HEK293 (cell line): ENCODE data around the gene MFSD2A.

Source experiments
- FEZF1 ChIP-seq: fragments of 450-650 bp; formaldehyde crosslinking; IDR thresholded peaks from 2 replicates; pipeline ENCODE4 v1.5.1; 2016; ENCODE audit warnings: missing biosample characterization, missing genetic modification characterization
- GFI1B ChIP-seq: fragments of 450-650 bp; formaldehyde crosslinking; IDR thresholded peaks from 2 replicates; pipeline ENCODE4 v1.5.1; 2016; ENCODE audit warnings: missing biosample characterization, missing genetic modification characterization
- GLIS1 ChIP-seq: fragments of 450-650 bp; formaldehyde crosslinking; IDR thresholded peaks from 2 replicates; pipeline ENCODE4 v1.5.1; 2016; ENCODE audit warnings: missing biosample characterization, missing genetic modification characterization
- KLF1 ChIP-seq: fragments of 450-650 bp; formaldehyde crosslinking; IDR thresholded peaks from 2 replicates; pipeline ENCODE4 v1.5.1; 2016; ENCODE audit warnings: missing biosample characterization, missing genetic modification characterization
- KLF8 ChIP-seq: fragments of 450-650 bp; formaldehyde crosslinking; IDR thresholded peaks from 2 replicates; pipeline ENCODE4 v1.5.1; 2016; ENCODE audit warnings: missing biosample characterization, missing genetic modification characterization
- SP2 ChIP-seq: fragments of 450-650 bp; formaldehyde crosslinking; IDR thresholded peaks from 2 replicates; pipeline ENCODE4 v1.5.1; 2016; ENCODE audit warnings: missing biosample characterization, missing genetic modification characterization
- ZFP3 ChIP-seq: fragments of 450-650 bp; formaldehyde crosslinking; IDR thresholded peaks from 2 replicates; pipeline ENCODE4 v1.5.1; 2016; ENCODE audit warnings: low read depth, missing biosample characterization, missing genetic modification characterization
- ZNF112 ChIP-seq: fragments of 450-650 bp; formaldehyde crosslinking; IDR thresholded peaks from 2 replicates; pipeline ENCODE4 v1.5.0; 2017; ENCODE audit warnings: missing biosample characterization, missing genetic modification characterization
- ZNF114 ChIP-seq: fragments of 450-650 bp; formaldehyde crosslinking; IDR thresholded peaks from 2 replicates; pipeline ENCODE4 v1.5.0; 2017; ENCODE audit warnings: missing biosample characterization, missing genetic modification characterization
- ZNF133 ChIP-seq: fragments of 450-650 bp; formaldehyde crosslinking; IDR thresholded peaks from 2 replicates; pipeline ENCODE4 v1.5.1; 2016; ENCODE audit warnings: missing biosample characterization, missing genetic modification characterization
- ZNF211 ChIP-seq: fragments of 450-650 bp; formaldehyde crosslinking; IDR thresholded peaks from 2 replicates; pipeline ENCODE4 v1.5.1; 2016; ENCODE audit warnings: low read depth, missing biosample characterization, missing genetic modification characterization
- ZNF248 ChIP-seq: fragments of 450-650 bp; formaldehyde crosslinking; IDR thresholded peaks from 2 replicates; pipeline ENCODE4 v1.5.1; 2017; ENCODE audit warnings: missing biosample characterization, missing genetic modification characterization
- ZNF341 ChIP-seq: fragments of 450-650 bp; formaldehyde crosslinking; IDR thresholded peaks from 2 replicates; pipeline ENCODE4; 2016; ENCODE audit warnings: low read depth, missing biosample characterization, missing genetic modification characterization
- ZNF423 ChIP-seq: fragments of 450-650 bp; formaldehyde crosslinking; IDR thresholded peaks from 2 replicates; pipeline ENCODE4 v1.5.1; 2016; ENCODE audit warnings: missing biosample characterization, missing genetic modification characterization
- ZNF510 ChIP-seq: fragments of 450-650 bp; formaldehyde crosslinking; IDR thresholded peaks from 2 replicates; pipeline ENCODE4 v1.5.1; 2018; ENCODE audit warnings: mild to moderate bottlenecking, missing genetic modification characterization, missing biosample characterization; ENCODE audit not compliant: insufficient replicate concordance
- ZNF521 ChIP-seq: fragments of 450-650 bp; formaldehyde crosslinking; IDR thresholded peaks from 2 replicates; pipeline ENCODE4 v1.5.1; 2017; ENCODE audit warnings: missing biosample characterization, mild to moderate bottlenecking, missing genetic modification characterization
- ZNF558 ChIP-seq: fragments of 450-650 bp; formaldehyde crosslinking; IDR thresholded peaks from 2 replicates; pipeline ENCODE4 v1.5.1; 2016; ENCODE audit warnings: missing biosample characterization, missing genetic modification characterization
- ZNF561 ChIP-seq: fragments of 450-650 bp; IDR thresholded peaks from 2 replicates; pipeline ENCODE4 v1.5.1; 2018; ENCODE audit warnings: missing biosample characterization, missing genetic modification characterization, borderline replicate concordance
- ZNF585B ChIP-seq: fragments of 450-650 bp; formaldehyde crosslinking; IDR thresholded peaks from 2 replicates; pipeline ENCODE4 v1.5.1; 2016; ENCODE audit warnings: missing biosample characterization, missing genetic modification characterization
- ZNF670 ChIP-seq: fragments of 450-650 bp; formaldehyde crosslinking; IDR thresholded peaks from 2 replicates; pipeline ENCODE4 v1.5.1; 2016; ENCODE audit warnings: missing biosample characterization, missing genetic modification characterization, low read depth
- ZNF677 ChIP-seq: fragments of 450-650 bp; IDR thresholded peaks from 2 replicates; pipeline ENCODE4 v1.5.0; 2018; ENCODE audit warnings: missing biosample characterization, mild to moderate bottlenecking, missing genetic modification characterization, moderate library complexity
- ZNF701 ChIP-seq: fragments of 450-650 bp; formaldehyde crosslinking; IDR thresholded peaks from 2 replicates; pipeline ENCODE4 v1.5.1; 2016; ENCODE audit warnings: missing biosample characterization, missing genetic modification characterization
- ZNF791 ChIP-seq: fragments of 450-650 bp; formaldehyde crosslinking; IDR thresholded peaks from 2 replicates; pipeline ENCODE4 v1.5.1; 2016; ENCODE audit warnings: missing biosample characterization, missing genetic modification characterization
- ZSCAN30 ChIP-seq: fragments of 450-650 bp; IDR thresholded peaks from 2 replicates; pipeline ENCODE4 v1.5.1; 2018; ENCODE audit warnings: missing biosample characterization, mild to moderate bottlenecking, missing genetic modification characterization, moderate library complexity
- ZXDB ChIP-seq: fragments of 450-650 bp; formaldehyde crosslinking; IDR thresholded peaks from 2 replicates; pipeline ENCODE4 v1.5.1; 2016; ENCODE audit warnings: missing biosample characterization, missing genetic modification characterization
- TF ChIP-seq, protein P1 (sequence below): fragments of 450-650 bp; formaldehyde crosslinking; conservative IDR thresholded peaks from 2 replicates; pipeline ENCODE4 v1.5.1; 2016; ENCODE audit warnings: low read depth, missing biosample characterization, missing genetic modification characterization
- TF ChIP-seq, protein P2 (sequence below): IDR thresholded peaks from 2 replicates; pipeline ENCODE4 v1.6.1; 2011; ENCODE audit warnings: mild to moderate bottlenecking, low read depth, low read length, borderline replicate concordance
- TF ChIP-seq, protein P3 (sequence below): fragments of 450-650 bp; formaldehyde crosslinking; IDR thresholded peaks from 2 replicates; pipeline ENCODE4 v1.5.1; 2017; ENCODE audit warnings: missing biosample characterization, mild to moderate bottlenecking, missing genetic modification characterization, moderate library complexity
- TF ChIP-seq, protein P4 (sequence below): fragments of 450-650 bp; formaldehyde crosslinking; IDR thresholded peaks from 2 replicates; pipeline ENCODE4 v1.5.1; 2016; ENCODE audit warnings: missing biosample characterization, missing genetic modification characterization, borderline replicate concordance
- TF ChIP-seq, protein P5 (sequence below): fragments of 450-650 bp; formaldehyde crosslinking; IDR thresholded peaks from 2 replicates; pipeline ENCODE4 v1.5.0; 2017; ENCODE audit warnings: missing biosample characterization, missing genetic modification characterization, borderline replicate concordance

MFSD2A gene

DNA sequence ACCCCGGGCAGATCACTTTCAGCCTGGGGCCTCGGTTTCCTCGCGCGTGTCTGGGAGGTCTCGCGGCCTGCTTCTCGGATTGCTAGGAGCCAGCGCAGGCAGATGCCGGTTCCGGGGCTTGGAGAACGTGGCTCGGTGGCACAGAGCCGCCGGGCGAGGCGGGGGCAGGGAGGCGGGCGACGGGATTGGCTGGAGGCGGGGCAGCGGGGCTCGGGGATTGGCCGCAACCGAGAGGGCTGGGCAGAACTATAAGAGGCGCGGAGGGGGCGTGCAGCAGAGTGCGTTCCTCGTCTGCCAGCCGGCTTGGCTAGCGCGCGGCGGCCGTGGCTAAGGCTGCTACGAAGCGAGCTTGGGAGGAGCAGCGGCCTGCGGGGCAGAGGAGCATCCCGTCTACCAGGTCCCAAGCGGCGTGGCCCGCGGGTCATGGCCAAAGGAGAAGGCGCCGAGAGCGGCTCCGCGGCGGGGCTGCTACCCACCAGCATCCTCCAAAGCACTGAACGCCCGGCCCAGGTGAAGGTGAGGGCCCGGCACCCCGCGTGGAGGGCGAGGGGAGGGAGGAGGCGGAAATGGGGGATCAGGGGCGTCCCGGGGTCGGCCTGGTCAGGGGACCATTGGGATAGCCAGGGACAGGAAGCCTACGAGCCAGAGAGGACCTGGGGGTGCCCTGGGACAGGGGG is at the start of gene MFSD2A (continued):
- TF ChIP-seq ZNF510 (tag by site-specific recombination), result no peak
- TF ChIP-seq, protein P1, sequence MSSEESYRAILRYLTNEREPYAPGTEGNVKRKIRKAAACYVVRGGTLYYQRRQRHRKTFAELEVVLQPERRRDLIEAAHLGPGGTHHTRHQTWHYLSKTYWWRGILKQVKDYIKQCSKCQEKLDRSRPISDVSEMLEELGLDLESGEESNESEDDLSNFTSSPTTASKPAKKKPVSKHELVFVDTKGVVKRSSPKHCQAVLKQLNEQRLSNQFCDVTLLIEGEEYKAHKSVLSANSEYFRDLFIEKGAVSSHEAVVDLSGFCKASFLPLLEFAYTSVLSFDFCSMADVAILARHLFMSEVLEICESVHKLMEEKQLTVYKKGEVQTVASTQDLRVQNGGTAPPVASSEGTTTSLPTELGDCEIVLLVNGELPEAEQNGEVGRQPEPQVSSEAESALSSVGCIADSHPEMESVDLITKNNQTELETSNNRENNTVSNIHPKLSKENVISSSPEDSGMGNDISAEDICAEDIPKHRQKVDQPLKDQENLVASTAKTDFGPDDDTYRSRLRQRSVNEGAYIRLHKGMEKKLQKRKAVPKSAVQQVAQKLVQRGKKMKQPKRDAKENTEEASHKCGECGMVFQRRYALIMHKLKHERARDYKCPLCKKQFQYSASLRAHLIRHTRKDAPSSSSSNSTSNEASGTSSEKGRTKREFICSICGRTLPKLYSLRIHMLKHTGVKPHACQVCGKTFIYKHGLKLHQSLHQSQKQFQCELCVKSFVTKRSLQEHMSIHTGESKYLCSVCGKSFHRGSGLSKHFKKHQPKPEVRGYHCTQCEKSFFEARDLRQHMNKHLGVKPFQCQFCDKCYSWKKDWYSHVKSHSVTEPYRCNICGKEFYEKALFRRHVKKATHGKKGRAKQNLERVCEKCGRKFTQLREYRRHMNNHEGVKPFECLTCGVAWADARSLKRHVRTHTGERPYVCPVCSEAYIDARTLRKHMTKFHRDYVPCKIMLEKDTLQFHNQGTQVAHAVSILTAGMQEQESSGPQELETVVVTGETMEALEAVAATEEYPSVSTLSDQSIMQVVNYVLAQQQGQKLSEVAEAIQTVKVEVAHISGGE (tag by site-specific recombination), result peak; percentile 32
- TF ChIP-seq ZNF521, result no peak
- TF ChIP-seq, protein P2, sequence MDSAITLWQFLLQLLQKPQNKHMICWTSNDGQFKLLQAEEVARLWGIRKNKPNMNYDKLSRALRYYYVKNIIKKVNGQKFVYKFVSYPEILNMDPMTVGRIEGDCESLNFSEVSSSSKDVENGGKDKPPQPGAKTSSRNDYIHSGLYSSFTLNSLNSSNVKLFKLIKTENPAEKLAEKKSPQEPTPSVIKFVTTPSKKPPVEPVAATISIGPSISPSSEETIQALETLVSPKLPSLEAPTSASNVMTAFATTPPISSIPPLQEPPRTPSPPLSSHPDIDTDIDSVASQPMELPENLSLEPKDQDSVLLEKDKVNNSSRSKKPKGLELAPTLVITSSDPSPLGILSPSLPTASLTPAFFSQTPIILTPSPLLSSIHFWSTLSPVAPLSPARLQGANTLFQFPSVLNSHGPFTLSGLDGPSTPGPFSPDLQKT, result no peak
- TF ChIP-seq ZNF585B, result no peak
- no peak for TF ChIP-seq ZNF211
- TF ChIP-seq SP2 (tag by site-specific recombination), result peak; percentile 95
- peak; percentile 74 for TF ChIP-seq ZNF341
- TF ChIP-seq ZNF112 (tag by site-specific recombination), result no peak
- no peak for TF ChIP-seq ZNF677 (tag by site-specific recombination)
- no peak for TF ChIP-seq ZNF133 (tag by site-specific recombination)
- no peak for TF ChIP-seq ZNF701 (tag by site-specific recombination)
- TF ChIP-seq, protein P3, sequence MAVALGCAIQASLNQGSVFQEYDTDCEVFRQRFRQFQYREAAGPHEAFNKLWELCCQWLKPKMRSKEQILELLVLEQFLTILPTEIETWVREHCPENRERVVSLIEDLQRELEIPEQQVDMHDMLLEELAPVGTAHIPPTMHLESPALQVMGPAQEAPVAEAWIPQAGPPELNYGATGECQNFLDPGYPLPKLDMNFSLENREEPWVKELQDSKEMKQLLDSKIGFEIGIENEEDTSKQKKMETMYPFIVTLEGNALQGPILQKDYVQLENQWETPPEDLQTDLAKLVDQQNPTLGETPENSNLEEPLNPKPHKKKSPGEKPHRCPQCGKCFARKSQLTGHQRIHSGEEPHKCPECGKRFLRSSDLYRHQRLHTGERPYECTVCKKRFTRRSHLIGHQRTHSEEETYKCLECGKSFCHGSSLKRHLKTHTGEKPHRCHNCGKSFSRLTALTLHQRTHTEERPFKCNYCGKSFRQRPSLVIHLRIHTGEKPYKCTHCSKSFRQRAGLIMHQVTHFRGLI (tag by site-specific recombination), result no peak
- no peak for TF ChIP-seq ZNF791 (tag by site-specific recombination)
- TF ChIP-seq, protein P4, sequence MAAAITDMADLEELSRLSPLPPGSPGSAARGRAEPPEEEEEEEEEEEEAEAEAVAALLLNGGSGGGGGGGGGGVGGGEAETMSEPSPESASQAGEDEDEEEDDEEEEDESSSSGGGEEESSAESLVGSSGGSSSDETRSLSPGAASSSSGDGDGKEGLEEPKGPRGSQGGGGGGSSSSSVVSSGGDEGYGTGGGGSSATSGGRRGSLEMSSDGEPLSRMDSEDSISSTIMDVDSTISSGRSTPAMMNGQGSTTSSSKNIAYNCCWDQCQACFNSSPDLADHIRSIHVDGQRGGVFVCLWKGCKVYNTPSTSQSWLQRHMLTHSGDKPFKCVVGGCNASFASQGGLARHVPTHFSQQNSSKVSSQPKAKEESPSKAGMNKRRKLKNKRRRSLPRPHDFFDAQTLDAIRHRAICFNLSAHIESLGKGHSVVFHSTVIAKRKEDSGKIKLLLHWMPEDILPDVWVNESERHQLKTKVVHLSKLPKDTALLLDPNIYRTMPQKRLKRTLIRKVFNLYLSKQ (tag by site-specific recombination), result no peak
- no peak for TF ChIP-seq ZNF670
- no peak for TF ChIP-seq ZNF248 (tag by site-specific recombination)
- peak; percentile 66; the same call in 1 of the 2 replicates for TF ChIP-seq KLF8 (tag by site-specific recombination)
- TF ChIP-seq ZNF423, result no peak
- peak; percentile 35; the same call in 1 of the 2 replicates for TF ChIP-seq GLIS1 (tag by site-specific recombination)
- TF ChIP-seq ZNF561, result no peak
- TF ChIP-seq ZXDB (tag by site-specific recombination), result peak; percentile 67; the same call in 1 of the 2 replicates
- no peak for TF ChIP-seq FEZF1 (tag by site-specific recombination)
- no peak for TF ChIP-seq ZNF558 (tag by site-specific recombination)
- 0 out of 2 replicates have a peak, but pooled peaks have one; percentile 34 for TF ChIP-seq KLF1
- no peak for TF ChIP-seq GFI1B (tag by site-specific recombination)
- TF ChIP-seq, protein P5, sequence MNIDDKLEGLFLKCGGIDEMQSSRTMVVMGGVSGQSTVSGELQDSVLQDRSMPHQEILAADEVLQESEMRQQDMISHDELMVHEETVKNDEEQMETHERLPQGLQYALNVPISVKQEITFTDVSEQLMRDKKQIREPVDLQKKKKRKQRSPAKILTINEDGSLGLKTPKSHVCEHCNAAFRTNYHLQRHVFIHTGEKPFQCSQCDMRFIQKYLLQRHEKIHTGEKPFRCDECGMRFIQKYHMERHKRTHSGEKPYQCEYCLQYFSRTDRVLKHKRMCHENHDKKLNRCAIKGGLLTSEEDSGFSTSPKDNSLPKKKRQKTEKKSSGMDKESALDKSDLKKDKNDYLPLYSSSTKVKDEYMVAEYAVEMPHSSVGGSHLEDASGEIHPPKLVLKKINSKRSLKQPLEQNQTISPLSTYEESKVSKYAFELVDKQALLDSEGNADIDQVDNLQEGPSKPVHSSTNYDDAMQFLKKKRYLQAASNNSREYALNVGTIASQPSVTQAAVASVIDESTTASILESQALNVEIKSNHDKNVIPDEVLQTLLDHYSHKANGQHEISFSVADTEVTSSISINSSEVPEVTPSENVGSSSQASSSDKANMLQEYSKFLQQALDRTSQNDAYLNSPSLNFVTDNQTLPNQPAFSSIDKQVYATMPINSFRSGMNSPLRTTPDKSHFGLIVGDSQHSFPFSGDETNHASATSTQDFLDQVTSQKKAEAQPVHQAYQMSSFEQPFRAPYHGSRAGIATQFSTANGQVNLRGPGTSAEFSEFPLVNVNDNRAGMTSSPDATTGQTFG (tag by site-specific recombination), result no peak
- no peak for TF ChIP-seq ZSCAN30 (tag by site-specific recombination)
- no peak for TF ChIP-seq ZFP3 (tag by site-specific recombination)
- no peak for TF ChIP-seq ZNF114 (tag by site-specific recombination)
